ENCODE measurements around the gene DRAM2.

The DRAM2 gene

GRCh38 chr1:111139956-111140679 lies at the start of gene DRAM2, which contains the start of gene CEPT1:
Gene DRAM2 (minus strand): TSS chr1:111140093. CDS start chr1:111131554, 8,539 bp downstream.
Gene CEPT1 (plus strand): TSS chr1:111140223. CDS start chr1:111147715, 7,492 bp downstream.
- peak; percentile 92 to 96 for DNase-seq

- no peak for DNase-seq
These were observed 44.8 kb upstream of the DRAM2 start for GRCh38 chr1:111184663-111185062.

DNA sequence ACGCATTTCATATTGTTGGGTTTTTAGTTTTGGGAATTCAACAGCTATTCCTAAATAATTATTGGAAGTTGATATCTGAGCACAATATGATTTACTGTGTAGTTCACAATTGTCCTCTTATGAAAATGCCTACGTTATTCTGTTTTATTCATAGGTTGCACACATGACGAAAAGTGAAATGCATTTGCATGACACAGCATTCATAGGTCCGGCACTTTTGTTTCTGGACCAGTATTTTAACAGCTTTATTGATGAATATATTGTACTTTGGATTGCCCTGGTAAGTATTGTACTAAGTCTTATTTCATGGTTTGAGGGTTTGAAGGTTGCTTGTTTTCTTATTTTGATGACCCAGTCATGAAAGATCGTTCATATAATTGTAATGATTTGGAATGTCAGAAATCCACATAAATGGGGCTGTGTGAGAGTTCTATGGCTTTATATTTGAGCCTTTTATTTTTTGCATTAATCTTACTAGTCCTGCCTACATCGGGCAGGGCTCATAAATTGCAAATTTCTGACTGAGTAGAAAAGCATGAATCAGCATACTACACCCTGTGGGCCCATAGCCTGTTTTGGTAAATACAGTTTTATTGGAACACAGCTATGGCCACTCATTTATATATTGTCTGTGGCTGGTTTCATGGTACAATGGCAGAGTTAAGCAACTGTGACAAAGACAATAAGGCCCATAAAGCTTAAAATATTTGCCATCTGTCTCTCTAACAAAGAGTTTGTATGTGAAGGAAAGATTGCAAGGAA lies 43.6 kb upstream of the DRAM2 start:
- DNase-seq = no peak

- no peak for DNase-seq
These were observed 42.2 kb upstream of the DRAM2 start for GRCh38 chr1:111182052-111182451.

DNA sequence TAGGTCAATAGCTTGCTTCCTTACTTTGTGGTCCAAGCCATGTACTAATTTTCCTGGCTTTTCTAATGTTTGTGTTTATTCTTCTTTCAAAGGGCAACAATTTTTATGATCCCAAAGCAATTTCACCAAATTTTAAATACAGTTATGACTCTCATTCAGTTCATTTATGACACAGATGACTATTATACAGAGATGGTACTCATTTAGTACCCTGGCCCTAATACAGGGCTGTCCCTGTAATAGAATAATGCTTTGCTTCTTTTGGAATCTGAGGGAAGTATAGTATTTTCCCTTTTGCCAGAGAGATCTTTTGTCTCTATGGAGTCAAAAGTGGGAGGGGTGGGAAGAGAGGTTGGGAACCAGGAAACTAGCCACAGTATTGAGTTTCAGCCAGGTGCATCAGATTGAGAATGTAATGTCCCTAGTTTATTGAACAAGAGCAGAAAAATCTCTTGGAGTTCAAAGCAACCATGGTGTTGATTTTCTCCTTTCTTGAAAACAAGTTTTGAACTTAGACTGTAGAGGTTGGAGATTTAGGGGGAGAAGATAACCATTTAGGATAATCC lies 40.2 kb upstream of the DRAM2 start:
- no peak for DNase-seq

- no peak for DNase-seq
These were observed 36.8 kb upstream of the DRAM2 start for GRCh38 chr1:111176678-111177077.

DNA sequence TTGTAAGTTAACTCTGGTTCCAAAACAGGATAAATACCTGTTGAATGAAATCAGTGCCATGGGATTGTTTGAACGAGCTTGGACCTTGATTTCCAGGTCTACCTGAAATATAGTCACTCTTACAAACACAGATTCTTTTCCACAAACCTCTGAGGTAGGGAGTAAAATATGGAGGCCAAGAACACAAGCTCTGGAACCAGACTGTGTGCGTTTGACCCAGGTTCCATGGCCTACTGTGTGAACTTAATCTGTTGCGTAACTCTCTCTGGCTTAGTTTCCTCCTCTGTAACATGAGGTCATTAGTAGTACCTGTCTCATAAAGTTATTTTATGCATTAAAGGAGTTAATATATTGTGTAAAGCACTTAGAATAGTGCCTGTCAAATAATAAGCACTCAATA lies 35.5 kb upstream of the DRAM2 start:
- no peak for DNase-seq

- DNase-seq = no peak
These were observed 34.2 kb upstream of the DRAM2 start for GRCh38 chr1:111174070-111174469.

- DNase-seq = no peak
These were observed 32.6 kb upstream of the DRAM2 start for GRCh38 chr1:111172463-111172862.

DNA sequence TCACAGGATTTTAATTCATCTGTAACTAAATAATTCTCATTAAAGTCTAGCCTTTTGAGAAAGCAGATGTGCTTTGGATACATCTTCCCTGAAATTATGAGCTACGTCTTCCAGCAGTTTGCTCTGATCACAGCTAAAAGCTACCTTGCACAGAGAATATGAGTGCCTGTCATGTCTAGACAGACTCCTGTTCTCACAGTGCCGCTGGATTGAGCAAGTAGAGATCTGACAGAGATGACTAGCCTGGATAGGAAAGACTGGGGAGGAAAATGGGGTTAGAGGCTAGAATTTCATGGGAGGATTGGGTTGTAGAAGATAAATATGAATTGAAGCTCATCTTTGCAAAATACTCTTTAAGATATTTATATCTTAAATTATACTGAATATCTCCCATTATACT lies 24.3 kb upstream of the DRAM2 start:
- no peak for DNase-seq

DNA sequence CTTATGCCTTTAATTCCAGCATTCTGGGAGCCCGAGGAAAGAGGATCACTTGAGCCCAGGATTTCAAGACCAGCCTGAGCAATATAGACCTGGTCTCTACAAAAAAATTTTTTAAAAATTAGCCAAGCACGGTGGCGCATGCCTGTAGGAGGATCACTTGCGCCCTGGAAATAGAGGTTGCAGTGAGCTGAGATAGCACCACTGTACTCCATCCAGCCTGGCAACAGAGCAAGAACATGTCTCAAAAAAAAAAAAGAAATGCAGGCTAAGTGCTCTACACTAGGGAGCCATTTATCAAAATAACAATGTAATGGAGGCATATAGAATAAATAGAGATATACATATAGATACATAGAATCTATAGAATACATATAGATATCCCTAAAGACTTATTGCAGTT lies 23.5 kb upstream of the DRAM2 start:
- no peak for DNase-seq

- DNase-seq = no peak
These were observed 22.6 kb upstream of the DRAM2 start for GRCh38 chr1:111162488-111162880.

DNA sequence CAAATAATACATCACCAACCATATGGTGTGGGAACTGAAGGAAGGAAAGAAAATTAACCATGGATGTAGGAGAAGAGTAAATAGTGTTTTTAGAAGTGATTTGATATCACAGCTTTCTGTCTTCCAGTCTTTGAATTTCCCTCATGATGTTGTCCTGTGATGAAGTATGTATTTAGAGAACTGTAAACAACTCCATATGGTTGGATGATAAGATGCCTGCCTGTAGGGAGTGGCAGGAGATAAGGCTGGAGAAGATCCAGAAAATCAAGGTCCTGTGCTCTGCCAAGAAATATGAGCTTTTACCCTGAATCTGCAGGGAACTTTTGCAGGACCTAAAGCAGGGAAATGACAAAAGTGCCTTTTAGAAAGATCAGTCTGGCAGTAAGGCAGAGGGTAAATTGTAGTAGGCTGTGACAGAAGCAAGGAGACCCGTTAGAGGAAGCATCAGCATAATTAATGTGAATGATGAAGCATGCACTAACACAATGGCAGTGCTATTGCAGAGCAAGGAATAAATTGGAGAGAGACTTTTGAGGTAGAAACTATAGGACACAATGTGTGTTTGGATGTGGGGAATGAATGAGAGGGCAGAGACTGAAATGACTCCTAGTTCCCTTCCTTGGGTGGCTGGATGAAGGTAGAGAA lies 22.1 kb upstream of the DRAM2 start:
- DNase-seq = no peak

- no peak for DNase-seq
These were observed 17.5 kb upstream of the DRAM2 start for GRCh38 chr1:111157431-111157830.

GRCh38 chr1:111154021-111154999 lies 14.4 kb upstream of the DRAM2 start:
- DNase-seq = no peak

- DNase-seq = no peak
These were observed 11.9 kb upstream of the DRAM2 start for GRCh38 chr1:111151838-111152237.

DNA sequence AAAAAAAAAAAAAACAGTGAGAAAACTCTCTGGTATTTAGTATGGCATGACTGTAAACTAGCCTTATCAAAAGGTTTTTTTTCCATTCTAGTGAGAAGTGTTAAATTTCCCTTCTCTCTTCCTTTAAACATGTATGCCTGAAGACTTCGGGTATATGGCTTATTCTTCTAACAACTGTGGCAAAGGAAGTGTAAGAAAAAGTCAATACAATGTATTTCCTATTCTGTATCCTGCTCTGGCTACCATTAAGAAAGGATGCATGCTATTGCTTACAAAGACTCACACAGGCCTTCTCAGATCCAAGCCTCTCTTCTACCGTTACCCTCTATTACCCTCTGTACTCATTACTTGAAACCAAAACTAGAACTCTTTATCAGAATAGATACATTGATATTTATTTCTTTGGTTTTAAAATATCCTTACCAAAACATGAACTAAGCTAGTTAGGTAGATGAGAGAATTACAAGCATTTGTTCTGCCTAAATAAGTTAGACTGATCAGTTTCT lies 8.5 kb upstream of the DRAM2 start:
- no peak for DNase-seq

DNA sequence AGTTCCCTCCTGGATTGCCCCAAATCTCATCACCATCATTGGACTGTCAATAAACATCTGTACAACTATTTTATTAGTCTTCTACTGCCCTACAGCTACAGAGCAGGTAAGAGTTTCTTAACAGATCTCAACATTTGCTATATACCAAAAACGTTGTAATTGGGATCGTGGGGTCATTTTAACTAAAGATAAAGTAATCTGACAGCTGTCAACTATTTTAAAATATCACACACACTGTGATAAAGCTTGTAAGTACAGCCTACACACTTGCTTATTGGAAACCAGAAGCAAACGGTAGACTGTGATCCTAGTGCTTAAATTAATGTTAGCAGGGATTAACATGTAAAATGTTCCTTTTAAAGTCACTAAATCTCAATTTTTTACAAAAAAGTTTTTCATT lies 8.1 kb upstream of the DRAM2 start:
- no peak for DNase-seq

GRCh38 chr1:111145963-111146768 lies 6.3 kb upstream of the DRAM2 start:
- DNase-seq = no peak

GRCh38 chr1:111145542-111145941 lies 5.6 kb upstream of the DRAM2 start:
- DNase-seq = no peak

- DNase-seq = no peak
These were observed 2.6 kb upstream of the DRAM2 start for GRCh38 chr1:111142356-111142975.
